D341Med (cell line): ENCODE measurements around the gene KATNB1.
A peak's percentile ranks its signal among the peaks of the same experiment; 100 is the strongest.
"Not testable (repeated sequence)": the region's sequence is repeated elsewhere in the genome, so short reads cannot be mapped to it uniquely, and the experiment has no call there.

ENCODE experiments used
- DNase-seq: peaks from one replicate; pipeline ENCODE4 v3.0.0; 2012; ENCODE audit warnings: low spot score

KATNB1 gene

GRCh38 chr16:57701759-57702371 is 33.7 kb upstream of the KATNB1 start:
- DNase-seq: no peak

- DNase-seq: no peak
Observed at GRCh38 chr16:57703416-57704010, 32.1 kb upstream of the KATNB1 start.

- no peak for DNase-seq
Observed at GRCh38 chr16:57704011-57704904, 31.3 kb upstream of the KATNB1 start.

- no peak for DNase-seq
Observed at GRCh38 chr16:57704905-57705852, 30.4 kb upstream of the KATNB1 start.

GRCh38 chr16:57706717-57707116 is 28.9 kb upstream of the KATNB1 start:
- no peak for DNase-seq

GRCh38 chr16:57707331-57707730 is 28.2 kb upstream of the KATNB1 start:
- no peak for DNase-seq

GRCh38 chr16:57708168-57708567 is 27.4 kb upstream of the KATNB1 start:
- DNase-seq: no peak

- no peak for DNase-seq
Observed at GRCh38 chr16:57709663-57710062, 25.9 kb upstream of the KATNB1 start.

- DNase-seq: no peak
Observed at GRCh38 chr16:57711346-57711745, 24.2 kb upstream of the KATNB1 start.

- no peak for DNase-seq
Observed at GRCh38 chr16:57711993-57712392, 23.6 kb upstream of the KATNB1 start.

- DNase-seq: not testable (repeated sequence)
Observed at GRCh38 chr16:57712569-57712968, 23.0 kb upstream of the KATNB1 start.

- DNase-seq: no peak
Observed at GRCh38 chr16:57713596-57713995, 22.0 kb upstream of the KATNB1 start.

GRCh38 chr16:57714047-57714446 is 21.5 kb upstream of the KATNB1 start:
- no peak for DNase-seq

- DNase-seq: peak; percentile 65
Observed at GRCh38 chr16:57720142-57720575, 15.4 kb upstream of the KATNB1 start.

- DNase-seq: no peak
Observed at GRCh38 chr16:57721356-57722209, 14.0 kb upstream of the KATNB1 start.

- no peak for DNase-seq
Observed at GRCh38 chr16:57722210-57722499, 13.4 kb upstream of the KATNB1 start.

GRCh38 chr16:57722651-57723050 is 12.9 kb upstream of the KATNB1 start:
- no peak for DNase-seq

- no peak for DNase-seq
Observed at GRCh38 chr16:57723170-57723569, 12.4 kb upstream of the KATNB1 start.

GRCh38 chr16:57724531-57724930 is 11.0 kb upstream of the KATNB1 start:
- no peak for DNase-seq

- DNase-seq: no peak
Observed at GRCh38 chr16:57725151-57725550, 10.4 kb upstream of the KATNB1 start.

GRCh38 chr16:57725554-57725953 is 10.0 kb upstream of the KATNB1 start:
- no peak for DNase-seq
